Measurements from ENCODE around the gene DIRAS3. TPM values are rescaled to one million over a fixed set of nuclear protein-coding genes. Genes with fewer than 3 reads are reported as not detected.
"Not testable (repeated sequence)": the region's sequence is repeated elsewhere in the genome, so short reads cannot be mapped to it uniquely, and the experiment has no call there.

The DIRAS3 gene
- total RNA-seq, 2 experiments from 2014 or later: 0.26 TPM; not detected in 1

- CTCF ChIA-PET: interaction anchor here (1.5 kb wide), 1 partner anchor 160 kb away, joined by 5 read pairs; no protein-coding TSS in a partner anchor
- Mint-ChIP-seq H3K36me3 (no peaks in the 10 kb centered on the region), H3K4me1 (no peaks in the 10 kb centered on the region), H3K27ac (no peak overlapping the region), H3K27me3 (no peaks in the 10 kb centered on the region), H3K4me3 (no peak overlapping the region), H3K9me3 (ENCODE audit: low read depth) (no peaks in the 10 kb centered on the region)
- ATAC-seq (no peak), DNase-seq (no peak)
Measured at GRCh38 chr1:68010543-68010942, 39.9 kb downstream of the DIRAS3 start.

- CTCF ChIA-PET: interaction anchor here (1.5 kb wide), 1 partner anchor 160 kb away, joined by 5 read pairs; no protein-coding TSS in a partner anchor
- no peaks in the 10 kb centered on the region for H3K36me3 Mint-ChIP-seq
- DNase-seq: no peak
- H3K4me1 Mint-ChIP-seq: no peaks in the 10 kb centered on the region
- ATAC-seq: no peak
- H3K27me3 Mint-ChIP-seq: no peaks in the 10 kb centered on the region
- no peaks in the 10 kb centered on the region for H3K9me3 Mint-ChIP-seq (ENCODE audit: low read depth)
- no peak overlapping the region for H3K4me3 Mint-ChIP-seq
- H3K27ac Mint-ChIP-seq: no peak overlapping the region
Measured at GRCh38 chr1:68010090-68010489, 40.3 kb downstream of the DIRAS3 start.

DNA sequence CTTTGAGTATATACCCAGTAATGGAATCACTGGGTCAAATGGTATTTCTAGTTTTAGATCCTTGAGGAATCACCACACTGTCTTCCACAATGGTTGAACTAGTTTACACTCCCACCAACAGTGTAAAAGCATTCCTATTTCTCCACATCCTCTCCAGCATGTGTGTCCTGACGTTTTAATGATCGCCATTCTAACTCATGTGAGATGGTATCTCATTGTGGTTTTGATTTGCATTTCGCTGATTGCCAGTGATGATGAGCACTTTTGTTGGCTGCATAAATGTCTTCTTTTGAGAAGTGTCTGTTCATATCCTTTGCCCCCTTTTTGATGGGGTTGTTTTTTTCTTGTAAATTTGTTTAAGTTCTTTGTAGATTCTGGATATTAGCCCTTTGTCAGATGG lies 46.8 kb downstream of the DIRAS3 start:
- H3K27ac Mint-ChIP-seq, ATAC-seq: not testable (repeated sequence)

DNA sequence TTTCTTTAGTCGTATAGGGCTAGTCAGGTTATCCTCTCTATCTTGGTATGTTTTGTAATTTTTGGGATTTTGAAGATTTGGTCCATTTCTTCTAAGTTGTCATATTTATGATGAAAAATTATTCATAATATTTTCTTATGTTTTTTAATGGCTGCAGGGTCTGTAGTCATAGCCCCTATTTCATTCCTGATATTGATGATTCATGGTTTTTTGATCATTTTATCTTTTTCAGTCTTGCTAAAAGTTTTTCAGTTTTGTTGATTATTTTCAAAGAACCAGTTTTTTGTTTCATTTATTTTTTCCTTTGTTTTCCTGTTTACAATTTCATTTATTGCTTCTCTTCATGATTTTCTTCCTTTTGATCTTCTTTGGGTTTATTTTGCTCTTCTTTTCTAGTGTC lies 50.2 kb downstream of the DIRAS3 start:
- Mint-ChIP-seq H3K36me3 (no peaks in the 10 kb centered on the region), H3K27ac (no peak overlapping the region), H3K27me3 (no peaks in the 10 kb centered on the region), H3K4me3 (no peak overlapping the region), H3K4me1 (no peaks in the 10 kb centered on the region), H3K9me3 (ENCODE audit: low read depth) (peaks cover 12% of the 10 kb centered on the region)
- ATAC-seq (no peak), DNase-seq (no peak)
- CTCF ChIA-PET: no interaction called here

More for the DNA sequence above, 46.8 kb downstream of the DIRAS3 start:
- DNase-seq, H3K36me3 Mint-ChIP-seq, CTCF ChIA-PET, H3K4me1 Mint-ChIP-seq, H3K27me3 Mint-ChIP-seq, H3K4me3 Mint-ChIP-seq: not testable (repeated sequence)
- peaks cover 12% of the 10 kb centered on the region for H3K9me3 Mint-ChIP-seq (ENCODE audit: low read depth)

GRCh38 chr1:67997746-67998145 lies 52.7 kb downstream of the DIRAS3 start:
- H3K4me3 Mint-ChIP-seq: no peak overlapping the region
- peaks cover 12% of the 10 kb centered on the region for H3K9me3 Mint-ChIP-seq (ENCODE audit: low read depth)
- DNase-seq (no peak), ATAC-seq (no peak)
- H3K4me1 Mint-ChIP-seq: no peaks in the 10 kb centered on the region
- CTCF ChIA-PET: no interaction called here
- H3K27me3 Mint-ChIP-seq: no peaks in the 10 kb centered on the region
- no peak overlapping the region for H3K27ac Mint-ChIP-seq
- H3K36me3 Mint-ChIP-seq: no peaks in the 10 kb centered on the region

Other genes starting within 250 kb of the DIRAS3 start
- gene GNG12, start 217.2 kb downstream of the DIRAS3 start, total RNA-seq: under 1 TPM in 1 of 2 experiments, not detected in 1; 0.33 TPM
- gene WLS, start 181.9 kb upstream of the DIRAS3 start, total RNA-seq: not detected